WTC11 (cell line): Measurements from ENCODE around the gene TMEM40. TPM values are rescaled to one million over a fixed set of nuclear protein-coding genes. Genes with fewer than 3 reads are reported as not detected.

ENCODE experiments used
- ATAC-seq: fragments of 200-7000 bp; cut with Tn5 transposase; 2 replicates; pipeline ENCODE4 v1.10.0; 2021; ENCODE audit warnings: mild to moderate bottlenecking, moderate library complexity
- CTCF ChIA-PET: fragments of 300-600 bp; sonication (Branson Sonifier 250); formaldehyde crosslinking; loops from one replicate; lab custom pipeline; 2021; ENCODE audit warnings: antibody characterized with exemption; lab: Charles Lee
- POLR2A ChIA-PET: fragments of 350-600 bp; sonication (Branson Sonifier 250); formaldehyde crosslinking; loops from one replicate; lab custom pipeline; 2021; ENCODE audit warnings: antibody characterized with exemption; lab: Charles Lee
- DNase-seq: peaks from one replicate; pipeline ENCODE4 v3.0.0; 2021; ENCODE audit warnings: low spot score
- H3K27ac Mint-ChIP-seq: 2 replicates; pipeline ENCODE4 v1.8.0; 2021; ENCODE audit warnings: mixed read lengths
- H3K27me3 Mint-ChIP-seq: 2 replicates; pipeline ENCODE4 v1.8.0; 2021; ENCODE audit warnings: low read depth, mild to moderate bottlenecking, moderate library complexity, mixed read lengths
- H3K36me3 Mint-ChIP-seq: 2 replicates; pipeline ENCODE4 v1.8.0; 2021; ENCODE audit warnings: mixed read lengths
- H3K4me1 Mint-ChIP-seq: 2 replicates; pipeline ENCODE4 v1.8.0; 2022; ENCODE audit warnings: mixed read lengths
- H3K4me3 Mint-ChIP-seq: 2 replicates; pipeline ENCODE4 v1.8.0; 2021; ENCODE audit warnings: mild to moderate bottlenecking, moderate library complexity, mixed read lengths
- H3K9me3 Mint-ChIP-seq: 2 replicates; pipeline ENCODE4 v1.8.0; 2021; ENCODE audit warnings: mixed read lengths
- CDX4 ChIP-seq: fragments of 250-450 bp; sonication (Bioruptor Pico); IDR thresholded peaks from 2 replicates; pipeline ENCODE4 v1.9.0; 2021; ENCODE audit warnings: moderate library complexity, mild to moderate bottlenecking, inconsistent platforms, borderline replicate concordance
- E2F1 ChIP-seq: sonication (generic); formaldehyde crosslinking; IDR thresholded peaks from 2 replicates; pipeline ENCODE4 v1.8.0; 2022; ENCODE audit warnings: mild to moderate bottlenecking, missing genetic modification reagents
- E2F4 ChIP-seq: sonication (generic); formaldehyde crosslinking; IDR thresholded peaks from 2 replicates; pipeline ENCODE4 v1.8.1; 2022; ENCODE audit warnings: low read depth, mild to moderate bottlenecking, moderate library complexity, missing genetic modification reagents, borderline replicate concordance
- EMX1 ChIP-seq: fragments of 250-450 bp; sonication (Bioruptor Pico); IDR thresholded peaks from 2 replicates; pipeline ENCODE4 v1.8.0; 2021; ENCODE audit warnings: mild to moderate bottlenecking
- GRHL2 ChIP-seq: fragments of 250-450 bp; sonication (Bioruptor Pico); IDR thresholded peaks from 2 replicates; pipeline ENCODE4 v1.8.0; 2022; ENCODE audit warnings: mild to moderate bottlenecking, moderate library complexity; ENCODE audit not compliant: insufficient replicate concordance, severe bottlenecking
- MAX ChIP-seq: sonication (generic); formaldehyde crosslinking; IDR thresholded peaks from 2 replicates; pipeline ENCODE4 v1.8.0; 2022; ENCODE audit warnings: mild to moderate bottlenecking, missing genetic modification reagents
- NFE2L1 ChIP-seq: sonication (generic); formaldehyde crosslinking; IDR thresholded peaks from 2 replicates; pipeline ENCODE4 v1.8.1; 2023; ENCODE audit warnings: missing genetic modification reagents
- NR2C2 ChIP-seq: sonication (generic); formaldehyde crosslinking; IDR thresholded peaks from 2 replicates; pipeline ENCODE4 v1.8.0; 2022; ENCODE audit warnings: mild to moderate bottlenecking, missing genetic modification reagents
- NR3C1 ChIP-seq: sonication (generic); formaldehyde crosslinking; conservative IDR thresholded peaks from 2 replicates; pipeline ENCODE4 v1.8.1; 2023; ENCODE audit warnings: low read depth, mild to moderate bottlenecking, missing genetic modification reagents
- RELA ChIP-seq: sonication (generic); formaldehyde crosslinking; IDR thresholded peaks from 2 replicates; pipeline ENCODE4 v1.8.1; 2022; ENCODE audit warnings: missing genetic modification reagents, mild to moderate bottlenecking, borderline replicate concordance
- TEAD4 ChIP-seq: sonication (generic); formaldehyde crosslinking; IDR thresholded peaks from 2 replicates; pipeline ENCODE4 v1.8.0; 2022; ENCODE audit warnings: mild to moderate bottlenecking, missing genetic modification reagents
- USF1 ChIP-seq: sonication (generic); formaldehyde crosslinking; IDR thresholded peaks from 2 replicates; pipeline ENCODE4 v1.8.0; 2022; ENCODE audit warnings: mild to moderate bottlenecking, missing genetic modification reagents
- ZMAT4 ChIP-seq: fragments of 250-450 bp; sonication (Bioruptor Pico); IDR thresholded peaks from 2 replicates; pipeline ENCODE4 v1.9.0; 2021; ENCODE audit warnings: mild to moderate bottlenecking
- ZNF121 ChIP-seq: sonication (generic); formaldehyde crosslinking; IDR thresholded peaks from 2 replicates; pipeline ENCODE4 v1.8.0; 2023; ENCODE audit warnings: missing genetic modification reagents
- ZNF425 ChIP-seq: fragments of 250-450 bp; sonication (Bioruptor Pico); conservative IDR thresholded peaks from 2 replicates; pipeline ENCODE4 v1.9.0; 2021; ENCODE audit warnings: mild to moderate bottlenecking
- ZNF512 ChIP-seq: sonication (generic); formaldehyde crosslinking; IDR thresholded peaks from 2 replicates; pipeline ENCODE4 v1.8.1; 2022; ENCODE audit warnings: missing genetic modification reagents, borderline replicate concordance
- ZNF671 ChIP-seq: fragments of 250-450 bp; sonication (Bioruptor Pico); IDR thresholded peaks from 2 replicates; pipeline ENCODE4 v1.8.0; 2021; ENCODE audit warnings: mild to moderate bottlenecking
- total RNA-seq: library from RNA; stranded (reverse); gene quantifications from 3 replicates; pipeline ENCODE4 v1.2.3, GENCODE V29; 2021

Gene TMEM40
- total RNA-seq, 1 experiment from 2014 or later: 0.17 TPM

- H3K9me3 Mint-ChIP-seq: no peaks in the 10 kb centered on the region
- TF ChIP-seq ZMAT4 (CRISPR knock-in tag) (no peak), ZNF512 (no peak)
- peak overlapping the region; percentile 83 for H3K4me3 Mint-ChIP-seq
- H3K27ac Mint-ChIP-seq: no peak overlapping the region
- POLR2A ChIA-PET: interaction anchor here (0.6 to 1.5 kb wide), 4 partner anchors 10 to 128 kb away, joined by 3 to 4 read pairs (median 3); no protein-coding TSS in a partner anchor
- CTCF ChIA-PET: interaction anchor here (0.6 to 5.8 kb wide), 12 partner anchors 10 to 115 kb away, joined by 3 to 62 read pairs (median 4); no protein-coding TSS in a partner anchor
- ATAC-seq (peak; percentile 25), DNase-seq (peak; percentile 30)
- no peaks in the 10 kb centered on the region for H3K36me3 Mint-ChIP-seq
- peaks cover 20% of the 10 kb centered on the region for H3K4me1 Mint-ChIP-seq
- no peaks in the 10 kb centered on the region; the same call in 1 of the 2 replicates for H3K27me3 Mint-ChIP-seq
These were observed 38.2 kb upstream of the TMEM40 start for GRCh38 chr3:12797124-12797891.

- no peak within 1 kb of the TSS for H3K27ac Mint-ChIP-seq
- no peaks in the 10 kb centered on the region; the same call in 1 of the 2 replicates for H3K27me3 Mint-ChIP-seq
- ATAC-seq (peak; percentile 85), DNase-seq (peak; percentile 48)
- H3K9me3 Mint-ChIP-seq: no peaks in the 10 kb centered on the region
- ChIA-PET POLR2A (interaction anchor here (0.7 to 1.5 kb wide), 3 partner anchors 9 to 28 kb away, joined by 3 to 6 read pairs (median 3); no protein-coding TSS in a partner anchor), CTCF (interaction anchor here (0.6 to 5.8 kb wide), 16 partner anchors 9 to 468 kb away, joined by 3 to 62 read pairs (median 4); no protein-coding TSS in a partner anchor)
- H3K36me3 Mint-ChIP-seq: no peaks in the 10 kb centered on the region
- peak within 1 kb of the TSS; percentile 83 for H3K4me3 Mint-ChIP-seq
- peaks cover 20% of the 10 kb centered on the region for H3K4me1 Mint-ChIP-seq
- TF ChIP-seq CDX4 (no peak), E2F4 (CRISPR knock-in tag) (no peak), EMX1 (CRISPR knock-in tag) (no peak), NFE2L1 (0 out of 2 replicates have a peak, but pooled peaks have one; percentile 33), ZNF671 (no peak), TEAD4 (CRISPR knock-in tag) (no peak), GRHL2 (CRISPR knock-in tag) (no peak), NR2C2 (CRISPR knock-in tag) (no peak), MAX (CRISPR knock-in tag) (peak; percentile 41), E2F1 (CRISPR knock-in tag) (no peak), ZNF121 (CRISPR knock-in tag) (0 out of 2 replicates have a peak, but pooled peaks have one; percentile 27), ZMAT4 (CRISPR knock-in tag) (no peak), NR3C1 (no peak), ZNF425 (CRISPR knock-in tag) (no peak), RELA (CRISPR knock-in tag) (no peak), ZNF512 (no peak), USF1 (CRISPR knock-in tag) (no peak)
These were observed 37.4 kb upstream of the TMEM40 start, which contains the start of gene CAND2 for GRCh38 chr3:12796171-12797123. Gene CAND2 (plus strand): TSS chr3:12796680. CDS start chr3:12796721, 41 bp downstream.
